ENCODE measurements around the gene ACP6.

GRCh38 chr1:147605591-147605990 is 64.7 kb downstream of the ACP6 start:
- TF ChIP-seq GATA2 (IDR thresholded peaks at IDR 0.05; ENCODE audit: low read depth, low read length) (no peak), GATA3 (IDR thresholded peaks at IDR 0.05; ENCODE audit: low read depth, low read length) (no peak)
